ENCODE measurements around the gene NCF4.

The NCF4 gene

DNA sequence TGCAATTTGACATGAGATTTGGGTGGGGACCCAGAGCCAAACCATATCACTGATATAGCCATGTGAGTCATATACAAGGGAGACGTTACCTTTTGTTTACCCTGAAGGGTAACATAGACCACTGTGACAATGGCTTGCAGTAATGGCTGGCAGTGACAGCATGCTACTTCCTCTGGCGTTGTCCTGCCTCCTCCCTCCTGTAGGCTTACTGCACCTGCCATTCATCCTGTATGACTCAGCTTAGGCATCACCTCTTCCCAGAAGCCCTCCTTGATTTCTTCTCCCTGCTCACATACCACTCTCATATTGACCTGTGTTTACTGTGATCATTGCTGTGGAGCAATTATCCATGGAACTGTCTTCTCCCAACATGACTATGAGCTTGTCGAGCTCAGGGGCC lies 32.0 kb upstream of the NCF4 start:
- no peak overlapping the region for H3K9ac ChIP-seq (ENCODE audit: low read depth, low read length)
- H3K36me3 ChIP-seq (ENCODE audit: insufficient read depth, low read length), result no peaks in the 10 kb centered on the region
- no peaks in the 10 kb centered on the region for H3K9me3 ChIP-seq (ENCODE audit: control insufficient read depth, insufficient read depth, low read length)
- no peaks in the 10 kb centered on the region for H3K4me1 ChIP-seq (ENCODE audit: insufficient read depth, low read length)

DNA sequence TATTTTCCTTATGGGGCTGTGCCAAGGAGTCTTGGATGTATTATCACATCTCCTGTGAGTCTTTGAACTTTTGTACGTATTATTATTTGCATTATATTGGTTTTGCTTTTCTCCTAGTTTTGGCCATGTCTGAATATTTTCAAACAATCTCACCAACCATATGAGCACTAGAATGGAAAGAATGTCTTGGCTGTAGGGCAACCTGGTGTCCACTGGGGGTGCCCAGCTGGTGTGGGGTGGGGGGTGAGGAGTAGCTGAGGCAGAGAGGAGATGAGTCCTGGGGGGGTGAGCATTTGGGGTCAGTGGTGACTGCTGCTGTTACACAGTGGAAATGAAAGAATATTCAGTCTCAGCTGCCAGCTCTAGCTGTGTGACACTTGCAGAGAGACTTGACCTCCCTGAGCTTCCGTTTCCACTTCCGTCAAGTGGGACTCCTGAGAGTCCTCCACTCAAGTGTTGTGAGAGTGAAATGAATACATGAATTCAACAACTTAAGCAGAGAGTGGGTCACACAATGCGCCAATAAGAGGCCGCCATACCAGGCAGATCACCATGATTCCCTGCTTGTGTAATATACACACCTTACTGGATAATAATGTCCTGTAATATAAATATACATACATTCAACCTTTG lies 31.3 kb upstream of the NCF4 start:
- H3K36me3 ChIP-seq (ENCODE audit: insufficient read depth, low read length), result no peaks in the 10 kb centered on the region
- H3K9ac ChIP-seq (ENCODE audit: low read depth, low read length), result no peak overlapping the region
- no peaks in the 10 kb centered on the region for H3K9me3 ChIP-seq (ENCODE audit: control insufficient read depth, insufficient read depth, low read length)
- H3K4me1 ChIP-seq (ENCODE audit: insufficient read depth, low read length), result no peaks in the 10 kb centered on the region

DNA sequence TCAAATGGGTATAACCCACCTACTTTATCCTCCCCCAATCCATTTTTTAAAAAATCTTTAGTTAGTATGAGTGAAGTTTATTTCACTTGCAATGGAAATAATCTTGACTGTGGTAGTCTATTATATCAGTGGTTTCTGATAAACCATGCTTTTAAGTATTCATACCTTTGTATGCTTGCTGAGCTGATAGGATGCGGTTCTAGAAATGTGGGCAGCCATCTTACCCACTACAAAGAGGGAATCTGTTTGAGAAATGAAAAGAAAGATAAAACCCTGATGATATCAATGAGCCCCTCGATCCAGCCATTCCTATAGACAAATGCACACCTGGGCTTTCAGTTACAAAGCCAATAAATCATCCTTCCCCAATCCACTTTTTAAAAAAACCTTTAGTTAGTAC lies 30.2 kb upstream of the NCF4 start:
- Histone ChIP-seq H3K36me3 (ENCODE audit: insufficient read depth, low read length) (no peaks in the 10 kb centered on the region), H3K9me3 (ENCODE audit: control insufficient read depth, insufficient read depth, low read length) (no peaks in the 10 kb centered on the region), H3K4me1 (ENCODE audit: insufficient read depth, low read length) (no peaks in the 10 kb centered on the region), H3K9ac (ENCODE audit: low read depth, low read length) (no peak overlapping the region)

GRCh38 chr22:36831206-36831605 lies 29.6 kb upstream of the NCF4 start:
- no peaks in the 10 kb centered on the region for H3K4me1 ChIP-seq (ENCODE audit: insufficient read depth, low read length)
- H3K36me3 ChIP-seq (ENCODE audit: insufficient read depth, low read length), result no peaks in the 10 kb centered on the region
- H3K9ac ChIP-seq (ENCODE audit: low read depth, low read length), result no peak overlapping the region
- H3K9me3 ChIP-seq (ENCODE audit: control insufficient read depth, insufficient read depth, low read length), result peaks cover 3% of the 10 kb centered on the region; the same call in 1 of the 2 replicates

GRCh38 chr22:36831717-36832116 lies 29.1 kb upstream of the NCF4 start:
- Histone ChIP-seq H3K9me3 (ENCODE audit: control insufficient read depth, insufficient read depth, low read length) (peaks cover 3% of the 10 kb centered on the region; the same call in 1 of the 2 replicates), H3K4me1 (ENCODE audit: insufficient read depth, low read length) (no peaks in the 10 kb centered on the region), H3K9ac (ENCODE audit: low read depth, low read length) (no peak overlapping the region), H3K36me3 (ENCODE audit: insufficient read depth, low read length) (no peaks in the 10 kb centered on the region)

GRCh38 chr22:36833073-36833472 lies 27.7 kb upstream of the NCF4 start:
- no peaks in the 10 kb centered on the region for H3K4me1 ChIP-seq (ENCODE audit: insufficient read depth, low read length)

DNA sequence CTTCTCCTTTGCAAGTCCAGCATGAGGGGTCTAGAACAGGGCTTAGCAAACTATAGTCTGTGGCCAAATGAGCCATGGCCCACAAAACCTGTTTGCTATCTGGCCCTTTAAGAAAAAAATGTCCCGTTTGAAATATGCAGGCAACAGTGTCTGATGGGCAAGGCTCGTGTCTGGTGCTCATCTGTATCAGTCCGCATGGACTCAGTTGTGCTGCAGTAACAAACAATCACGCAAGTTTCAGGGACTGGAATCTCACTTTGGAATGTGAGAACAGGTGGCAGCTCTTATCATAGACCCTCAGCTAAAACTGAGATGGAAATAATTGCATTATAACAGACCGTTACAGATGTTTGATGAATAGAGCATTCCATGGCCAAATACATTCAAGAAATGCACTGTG lies 24.9 kb upstream of the NCF4 start:
- Histone ChIP-seq H3K36me3 (ENCODE audit: insufficient read depth, low read length) (no peaks in the 10 kb centered on the region), H3K9ac (ENCODE audit: low read depth, low read length) (no peak overlapping the region), H3K9me3 (ENCODE audit: control insufficient read depth, insufficient read depth, low read length) (peaks cover 3% of the 10 kb centered on the region; the same call in 1 of the 2 replicates), H3K4me1 (ENCODE audit: insufficient read depth, low read length) (no peaks in the 10 kb centered on the region)

More at GRCh38 chr22:36833073-36833472, 27.7 kb upstream of the NCF4 start:
- no peaks in the 10 kb centered on the region for H3K36me3 ChIP-seq (ENCODE audit: insufficient read depth, low read length)
- peaks cover 3% of the 10 kb centered on the region; the same call in 1 of the 2 replicates for H3K9me3 ChIP-seq (ENCODE audit: control insufficient read depth, insufficient read depth, low read length)
- H3K9ac ChIP-seq (ENCODE audit: low read depth, low read length), result no peak overlapping the region

DNA sequence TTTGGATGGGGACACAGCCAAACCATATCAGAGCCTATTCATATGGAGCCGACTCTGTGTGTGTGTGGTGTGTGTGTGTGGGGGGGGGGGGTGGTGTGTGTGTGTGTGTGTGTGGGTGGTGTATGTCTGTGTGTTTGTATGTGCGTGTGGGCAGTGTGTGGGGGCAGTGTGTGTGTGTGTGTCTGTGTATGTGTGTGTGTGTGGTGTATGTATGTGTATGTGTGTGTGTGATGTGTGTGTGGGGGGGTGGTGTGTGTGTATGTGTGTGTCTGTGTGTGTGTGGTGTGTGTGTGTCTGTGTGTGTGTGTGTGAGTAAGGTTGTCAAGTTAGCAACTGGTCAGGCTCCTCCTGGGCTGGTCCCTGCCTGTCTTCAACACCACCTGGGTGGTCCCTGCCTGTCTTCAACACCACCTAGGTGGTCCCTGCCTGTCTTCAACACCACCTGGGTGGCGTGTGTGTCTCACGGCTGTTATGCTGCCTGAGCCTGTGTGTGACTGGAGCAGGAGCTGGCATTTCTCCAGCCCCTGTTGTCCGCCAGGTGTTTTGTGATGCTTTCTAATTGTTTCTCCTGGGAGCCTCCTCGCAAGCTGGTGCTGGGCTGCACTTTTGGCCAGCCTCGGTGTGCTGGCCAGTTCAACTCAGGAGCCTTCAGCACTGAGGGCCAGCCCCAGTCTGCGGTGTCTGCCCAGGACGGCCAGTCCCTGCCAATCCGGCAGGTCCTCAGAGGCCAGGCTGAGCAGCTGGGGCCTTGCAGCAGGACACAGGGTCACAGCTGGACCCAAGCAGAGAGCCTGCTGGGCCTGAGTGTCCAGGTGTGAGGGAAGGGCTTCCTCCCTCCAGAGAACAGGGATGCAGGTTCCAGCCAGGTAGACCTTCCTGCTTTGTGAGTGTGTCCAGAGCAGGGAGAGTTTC lies 22.4 kb upstream of the NCF4 start:
- peaks cover 3% of the 10 kb centered on the region; the same call in 1 of the 2 replicates for H3K9me3 ChIP-seq (ENCODE audit: control insufficient read depth, insufficient read depth, low read length)
- no peaks in the 10 kb centered on the region for H3K36me3 ChIP-seq (ENCODE audit: insufficient read depth, low read length)
- H3K4me1 ChIP-seq (ENCODE audit: insufficient read depth, low read length), result no peaks in the 10 kb centered on the region
- H3K9ac ChIP-seq (ENCODE audit: low read depth, low read length), result no peak overlapping the region

DNA sequence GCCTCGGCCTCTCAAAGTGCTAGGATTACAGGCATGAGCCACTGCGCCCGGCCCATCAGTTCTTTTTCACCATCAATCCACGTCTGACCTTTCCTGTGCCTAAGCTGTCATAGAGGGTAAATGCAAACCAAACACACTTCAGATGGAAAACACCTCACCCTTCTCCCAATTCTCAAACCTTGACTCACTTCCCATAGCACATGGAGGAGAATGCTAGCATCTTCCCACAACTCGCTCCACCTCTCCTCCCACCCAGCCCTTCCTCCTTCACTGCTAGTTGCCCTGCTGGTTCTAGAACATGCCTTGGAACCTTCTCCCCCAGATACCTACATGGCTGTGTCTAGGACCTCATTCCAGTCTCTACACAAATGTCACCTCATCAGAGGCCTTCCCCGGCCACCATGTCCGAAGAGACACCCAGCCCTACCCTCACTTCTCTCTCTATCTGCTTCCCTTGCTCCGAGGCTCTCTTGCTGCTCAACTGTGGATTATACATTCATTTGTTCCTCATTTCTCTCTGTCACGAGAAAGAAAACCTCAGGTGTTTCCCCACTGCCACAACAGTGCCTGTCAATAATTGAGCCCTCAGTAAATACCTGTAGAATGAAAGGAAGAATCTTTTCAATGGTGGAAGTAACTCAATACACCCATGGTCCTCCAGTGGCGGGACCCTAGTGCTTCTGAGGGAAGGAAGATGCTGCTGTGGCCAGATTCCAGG lies 21.3 kb upstream of the NCF4 start:
- peaks cover 3% of the 10 kb centered on the region; the same call in 1 of the 2 replicates for H3K9me3 ChIP-seq (ENCODE audit: control insufficient read depth, insufficient read depth, low read length)
- no peak overlapping the region for H3K9ac ChIP-seq (ENCODE audit: low read depth, low read length)
- no peaks in the 10 kb centered on the region for H3K4me1 ChIP-seq (ENCODE audit: insufficient read depth, low read length)
- H3K36me3 ChIP-seq (ENCODE audit: insufficient read depth, low read length), result no peaks in the 10 kb centered on the region

GRCh38 chr22:36840106-36840505 lies 20.7 kb upstream of the NCF4 start:
- H3K9me3 ChIP-seq (ENCODE audit: control insufficient read depth, insufficient read depth, low read length), result peaks cover 3% of the 10 kb centered on the region; the same call in 1 of the 2 replicates
- H3K9ac ChIP-seq (ENCODE audit: low read depth, low read length), result no peak overlapping the region
- H3K4me1 ChIP-seq (ENCODE audit: insufficient read depth, low read length), result no peaks in the 10 kb centered on the region
- no peaks in the 10 kb centered on the region for H3K36me3 ChIP-seq (ENCODE audit: insufficient read depth, low read length)

DNA sequence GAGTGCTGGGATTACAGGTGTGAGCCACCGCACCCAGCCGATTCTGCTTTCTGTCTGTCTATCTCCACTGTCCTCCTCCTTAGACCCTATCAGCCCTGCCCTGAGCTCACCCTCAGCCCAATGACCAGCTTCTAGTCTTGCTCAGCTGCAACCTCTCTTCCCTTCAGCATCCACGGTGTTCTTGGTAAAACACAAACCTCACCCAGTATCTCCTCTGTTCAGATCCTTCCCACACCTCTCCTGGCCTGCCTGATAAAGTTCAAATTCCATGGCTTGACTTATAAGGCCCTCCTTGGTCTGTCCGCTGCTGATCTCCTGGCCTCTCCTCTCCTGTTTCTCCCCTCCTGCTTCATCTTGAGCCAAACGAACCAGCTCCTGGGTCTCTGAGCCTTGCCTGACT lies 14.5 kb upstream of the NCF4 start:
- Histone ChIP-seq H3K4me1 (ENCODE audit: insufficient read depth, low read length) (peaks cover 4% of the 10 kb centered on the region; the same call in 1 of the 2 replicates), H3K9me3 (ENCODE audit: control insufficient read depth, insufficient read depth, low read length) (no peaks in the 10 kb centered on the region), H3K9ac (ENCODE audit: low read depth, low read length) (no peak overlapping the region), H3K36me3 (ENCODE audit: insufficient read depth, low read length) (no peaks in the 10 kb centered on the region)

DNA sequence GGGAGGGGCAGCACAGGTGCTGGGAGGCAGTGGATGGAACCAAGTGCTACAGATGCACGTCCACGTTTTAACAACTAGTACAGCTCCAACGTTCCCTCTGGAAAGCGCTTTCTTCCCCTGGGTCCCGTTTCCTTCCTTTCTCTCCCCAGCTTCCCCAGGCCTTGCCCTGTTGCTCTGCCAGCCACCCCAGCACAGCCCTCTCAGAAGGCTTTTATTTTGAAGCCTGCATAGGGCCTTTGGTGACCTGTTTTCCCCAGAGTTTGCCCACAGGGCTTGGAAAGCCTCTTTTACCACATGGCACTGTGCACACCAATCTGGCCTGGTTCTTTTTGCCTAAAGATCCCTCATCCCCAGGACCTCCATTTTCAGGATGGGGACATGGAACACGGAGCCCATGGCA lies 13.9 kb upstream of the NCF4 start:
- Histone ChIP-seq H3K4me1 (ENCODE audit: insufficient read depth, low read length) (peaks cover 4% of the 10 kb centered on the region; the same call in 1 of the 2 replicates), H3K9ac (ENCODE audit: low read depth, low read length) (no peak overlapping the region), H3K36me3 (ENCODE audit: insufficient read depth, low read length) (no peaks in the 10 kb centered on the region), H3K9me3 (ENCODE audit: control insufficient read depth, insufficient read depth, low read length) (no peaks in the 10 kb centered on the region)

DNA sequence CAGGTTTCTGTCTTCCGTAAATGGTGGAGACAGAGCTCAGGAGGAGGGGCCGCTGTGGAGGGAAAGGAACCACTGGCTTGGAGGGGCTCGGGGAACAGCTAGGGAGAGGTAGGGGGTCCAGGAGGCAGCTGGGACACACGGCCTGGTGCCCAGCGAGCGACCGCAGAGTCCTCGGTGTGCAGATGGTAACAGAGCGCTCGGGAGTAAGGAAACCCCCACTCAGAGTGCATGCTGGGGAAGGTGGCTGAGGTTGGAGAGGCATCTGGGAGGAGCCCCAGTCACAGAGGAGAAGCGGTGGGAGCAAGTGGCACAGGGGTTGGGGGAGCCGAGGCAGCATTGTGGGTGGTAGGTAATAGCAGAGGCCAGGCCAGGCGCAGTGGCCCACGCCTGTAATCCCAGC lies 10.8 kb upstream of the NCF4 start:
- H3K9me3 ChIP-seq (ENCODE audit: control insufficient read depth, insufficient read depth, low read length), result no peaks in the 10 kb centered on the region
- H3K36me3 ChIP-seq (ENCODE audit: insufficient read depth, low read length), result no peaks in the 10 kb centered on the region
- H3K9ac ChIP-seq (ENCODE audit: low read depth, low read length), result no peak overlapping the region
- peaks cover 4% of the 10 kb centered on the region; the same call in 1 of the 2 replicates for H3K4me1 ChIP-seq (ENCODE audit: insufficient read depth, low read length)

GRCh38 chr22:36850682-36851081 lies 10.1 kb upstream of the NCF4 start:
- Histone ChIP-seq H3K36me3 (ENCODE audit: insufficient read depth, low read length) (no peaks in the 10 kb centered on the region), H3K4me1 (ENCODE audit: insufficient read depth, low read length) (peaks cover 4% of the 10 kb centered on the region; the same call in 1 of the 2 replicates), H3K9ac (ENCODE audit: low read depth, low read length) (no peak overlapping the region), H3K9me3 (ENCODE audit: control insufficient read depth, insufficient read depth, low read length) (no peaks in the 10 kb centered on the region)
